HG03039 (cell line): ENCODE measurements around the gene RSPRY1.

Source experiments
- ATAC-seq: cut with Tn5 transposase; IDR thresholded peaks from one replicate; pipeline ENCODE4 v1.9.1; 2021; ENCODE audit warnings: mild to moderate bottlenecking, moderate library complexity; ENCODE audit not compliant: unreplicated experiment

Gene RSPRY1

DNA sequence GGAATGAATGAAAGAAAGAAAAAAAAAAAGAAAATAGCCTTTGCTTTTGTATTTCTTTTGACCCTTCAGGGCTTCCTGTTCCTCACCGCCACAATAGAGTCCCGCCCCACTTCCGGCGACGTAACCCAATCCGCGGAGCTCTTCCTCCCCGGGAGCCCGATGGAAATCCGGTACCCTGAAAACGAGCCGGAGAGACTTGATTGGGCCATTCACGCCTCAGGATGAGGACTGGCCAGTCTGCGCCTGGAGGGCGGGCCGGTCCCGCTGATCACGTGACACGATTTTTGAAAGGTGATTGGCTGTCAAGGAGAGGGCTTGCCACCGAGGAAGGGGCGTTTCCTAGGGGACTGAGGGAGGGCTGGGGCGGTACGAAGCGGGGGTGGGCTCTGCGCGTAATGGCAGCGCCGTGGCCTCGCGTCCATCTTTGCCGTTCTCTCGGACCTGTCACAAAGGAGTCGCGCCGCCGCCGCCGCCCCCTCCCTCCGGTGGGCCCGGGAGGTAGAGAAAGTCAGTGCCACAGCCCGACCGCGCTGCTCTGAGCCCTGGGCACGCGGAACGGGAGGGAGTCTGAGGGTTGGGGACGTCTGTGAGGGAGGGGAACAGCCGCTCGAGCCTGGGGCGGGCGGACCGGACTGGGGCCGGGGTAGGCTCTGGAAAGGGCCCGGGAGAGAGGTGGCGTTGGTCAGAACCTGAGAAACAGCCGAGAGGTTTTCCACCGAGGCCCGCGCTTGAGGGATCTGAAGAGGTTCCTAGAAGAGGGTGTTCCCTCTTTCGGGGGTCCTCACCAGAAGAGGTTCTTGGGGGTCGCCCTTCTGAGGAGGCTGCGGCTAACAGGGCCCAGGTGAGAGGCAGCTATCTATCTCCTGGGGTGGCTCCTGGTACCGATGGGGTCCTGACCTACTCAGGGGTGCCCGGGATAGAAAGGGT, at the start of gene RSPRY1, which contains the start of gene PSME3IP1:
TSS of gene RSPRY1 (plus strand) at position 385 of the 927 bp plus-strand sequence. CDS start 18,330 bp downstream, outside the sequence.
TSS of gene PSME3IP1 (minus strand) at position 95 of the 927 bp plus-strand sequence. CDS start 12,185 bp downstream, outside the sequence.
- peak; percentile 91 for ATAC-seq

DNA sequence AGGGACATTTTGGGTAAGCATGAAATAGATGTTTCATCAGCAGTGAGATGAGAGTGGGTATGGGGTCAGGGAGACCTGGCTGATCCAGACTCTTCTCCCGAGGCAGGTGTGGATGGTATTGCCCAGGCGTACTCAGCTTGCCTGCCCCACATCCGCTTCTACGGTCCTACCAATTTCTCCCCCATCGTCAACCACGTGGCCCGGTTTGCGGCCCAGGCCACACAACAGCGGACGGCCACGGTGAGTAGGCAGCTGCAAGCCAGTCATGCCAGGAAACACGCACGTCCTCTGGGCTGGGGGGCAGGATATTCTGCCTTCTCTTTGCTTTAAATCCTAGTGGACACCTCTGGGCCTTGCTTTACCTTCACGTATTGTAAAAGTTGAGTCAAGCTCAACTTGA, 49.1 kb upstream of the RSPRY1 start:
- no peak for ATAC-seq

DNA sequence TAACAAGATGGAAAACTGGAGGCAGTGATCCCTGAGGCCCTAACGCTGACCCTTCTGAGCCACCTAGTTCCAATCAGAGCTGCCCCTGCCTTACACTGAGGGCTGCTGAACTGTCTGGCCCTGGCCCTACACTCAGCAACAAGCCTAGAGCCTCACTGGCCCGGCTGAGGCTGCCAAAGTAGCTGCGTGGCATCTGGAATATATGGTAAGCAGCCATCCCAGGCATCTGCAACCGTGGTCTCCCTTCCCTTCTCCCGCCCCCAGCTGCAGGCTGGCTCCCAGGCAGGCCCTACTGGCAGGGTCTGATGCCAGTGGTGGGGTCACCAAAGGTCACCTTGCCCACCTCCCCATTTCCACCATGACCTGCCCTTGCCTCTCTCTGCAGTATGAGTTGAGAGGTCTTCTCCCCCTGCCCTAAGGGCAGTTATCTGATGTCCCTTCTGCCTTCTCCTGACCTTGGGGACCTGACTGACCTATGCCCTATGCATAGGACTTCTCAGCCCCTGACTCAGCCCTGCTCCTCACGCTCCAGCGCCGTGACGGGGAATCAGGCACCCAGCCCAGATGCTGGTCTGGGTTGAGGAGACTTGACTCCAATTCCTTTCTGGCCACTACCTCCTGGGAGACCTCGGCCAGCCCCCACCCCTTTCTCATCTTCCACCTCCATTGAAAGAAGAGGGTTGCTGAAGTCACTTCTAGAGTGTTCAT, 48.4 kb upstream of the RSPRY1 start:
- ATAC-seq: no peak

DNA sequence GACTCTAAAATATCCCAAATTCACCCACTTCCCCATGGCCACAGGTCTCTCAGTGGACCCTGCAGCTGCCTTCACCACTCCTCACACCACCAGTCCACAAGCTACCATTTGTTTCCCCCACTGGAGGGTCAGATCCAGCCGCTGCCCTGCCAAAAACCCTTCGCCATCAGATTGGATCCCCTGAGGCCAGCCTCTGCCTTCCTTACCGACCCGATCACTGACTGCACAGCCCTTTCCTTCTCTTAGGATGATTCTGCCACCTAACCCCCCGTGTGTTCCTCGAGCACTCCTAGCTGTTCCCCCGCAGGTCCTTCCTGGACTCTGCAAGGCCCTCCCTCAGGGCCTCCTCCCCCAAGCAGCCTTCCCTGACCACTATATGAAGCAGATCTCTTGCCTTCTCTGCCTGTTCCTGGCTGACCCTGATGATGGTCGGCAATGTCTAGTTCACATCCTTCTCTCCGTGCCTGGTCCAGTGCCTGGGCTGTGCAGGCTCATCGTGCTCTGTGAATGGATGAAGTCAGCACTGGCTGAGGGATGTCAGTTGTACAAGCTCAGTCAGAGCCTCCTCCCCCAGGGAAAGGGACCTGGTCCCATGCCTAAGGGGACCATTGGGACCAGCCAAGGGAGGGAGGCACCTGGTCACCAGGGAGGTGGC, 47.7 kb upstream of the RSPRY1 start:
- ATAC-seq: no peak

- no peak for ATAC-seq
These were observed 45.0 kb upstream of the RSPRY1 start for GRCh38 chr16:57140931-57141668.

DNA sequence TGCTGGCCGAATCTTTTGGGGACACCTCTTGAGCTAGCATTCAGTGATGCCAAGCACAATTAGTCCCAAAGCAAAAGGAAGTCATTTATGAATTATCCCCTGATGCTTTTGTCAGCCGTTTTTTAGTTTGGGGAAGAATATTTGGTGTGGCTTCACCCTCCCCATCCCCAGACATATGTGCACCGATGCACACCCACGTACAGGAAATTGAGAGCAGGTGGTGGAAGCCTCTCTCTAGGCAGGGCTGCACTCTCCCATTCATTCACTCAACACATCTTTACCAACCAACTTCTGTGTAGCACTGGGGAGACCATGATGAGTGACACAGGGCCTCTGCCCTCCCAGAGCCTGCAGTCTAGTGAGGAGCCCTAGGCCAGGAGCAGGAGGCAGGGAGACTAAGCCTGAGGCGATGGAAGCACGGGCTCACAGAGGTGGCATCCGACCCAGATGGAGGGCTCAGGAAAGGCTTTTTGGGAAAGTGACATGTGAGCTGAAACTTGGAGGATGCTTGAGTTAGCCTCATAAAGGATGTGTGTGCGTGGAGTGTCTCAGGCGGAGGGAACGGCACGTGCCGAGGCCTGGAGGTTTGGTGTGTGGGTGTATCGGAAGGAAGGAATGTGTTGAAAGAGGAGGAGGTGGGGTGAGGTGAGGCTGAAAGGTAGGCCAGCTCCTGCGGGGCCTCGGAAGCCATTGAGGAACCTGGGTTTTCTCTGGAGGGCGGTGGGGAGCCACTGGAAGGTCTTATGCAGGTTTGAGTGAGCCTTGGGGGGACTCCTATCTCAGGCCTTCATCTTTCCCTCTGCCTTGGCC, 44.1 kb upstream of the RSPRY1 start:
- no peak for ATAC-seq

- ATAC-seq: no peak
These were observed 42.8 kb upstream of the RSPRY1 start for GRCh38 chr16:57143149-57143921.

DNA sequence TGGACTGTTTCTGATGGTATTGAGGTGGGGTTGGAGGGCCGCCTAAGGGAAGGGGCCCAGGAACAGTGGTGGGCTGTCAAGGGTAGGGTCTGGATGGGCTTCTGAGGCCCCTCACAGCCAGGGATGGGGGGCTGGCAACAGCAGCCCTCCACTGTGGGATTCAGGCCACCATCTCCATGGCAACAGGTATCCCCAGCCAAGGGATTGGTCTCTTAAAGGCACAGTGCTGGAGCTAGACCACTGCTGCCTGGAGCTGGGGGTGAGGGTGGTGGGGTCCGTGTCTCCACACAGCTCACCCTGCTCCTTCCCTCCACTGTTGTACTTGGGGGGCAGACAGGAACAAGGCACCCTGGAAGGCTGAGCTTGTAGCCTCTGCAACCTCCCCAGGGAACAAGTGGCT, 42.1 kb upstream of the RSPRY1 start:
- ATAC-seq: no peak

- ATAC-seq: no peak
These were observed 40.8 kb upstream of the RSPRY1 start for GRCh38 chr16:57145046-57146021.

GRCh38 chr16:57146040-57146647, 40.0 kb upstream of the RSPRY1 start:
- ATAC-seq: no peak

DNA sequence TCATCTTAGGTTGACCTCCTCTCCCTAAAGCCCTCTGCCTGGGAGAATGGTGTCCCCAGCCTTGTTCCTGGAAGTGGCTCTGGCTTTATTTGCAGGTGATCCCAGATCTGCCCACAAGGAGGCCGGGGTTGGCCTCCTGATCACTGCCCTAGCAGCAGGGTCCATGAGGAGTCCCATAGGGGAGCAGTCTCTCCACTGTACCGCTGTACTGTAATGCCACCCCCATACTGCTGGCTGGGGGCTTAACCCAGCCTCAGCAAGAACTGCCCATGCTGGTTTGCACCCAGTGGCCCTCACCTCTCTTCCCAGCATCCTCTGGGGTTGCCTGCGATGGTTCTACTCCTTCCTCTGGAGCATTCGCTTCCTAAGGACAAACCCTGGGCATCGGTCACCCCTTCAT, 39.4 kb upstream of the RSPRY1 start:
- ATAC-seq: no peak

- no peak for ATAC-seq
These were observed 38.5 kb upstream of the RSPRY1 start for GRCh38 chr16:57147381-57148221.

- ATAC-seq: no peak
These were observed 37.6 kb upstream of the RSPRY1 start for GRCh38 chr16:57148481-57148880.

DNA sequence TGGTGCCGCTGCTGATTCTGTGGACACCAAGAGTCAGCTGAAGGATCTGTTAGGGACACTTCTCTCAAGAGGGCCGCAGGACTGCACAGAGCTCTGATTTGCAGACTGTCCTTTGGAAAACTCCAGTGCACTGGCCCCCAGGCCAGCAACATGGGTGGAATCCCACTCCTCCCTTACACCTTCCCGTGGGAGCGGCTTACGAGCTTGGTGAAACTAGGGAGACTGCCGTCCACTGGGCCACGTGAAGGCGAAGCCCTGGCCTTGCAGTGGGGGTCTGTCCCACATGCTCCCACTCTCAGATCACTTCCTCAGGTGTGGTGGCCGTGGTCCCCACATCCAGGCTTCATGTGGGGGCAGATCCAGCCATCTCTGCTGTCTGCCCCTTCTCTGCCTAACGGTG, 36.7 kb upstream of the RSPRY1 start:
- ATAC-seq: no peak

GRCh38 chr16:57150682-57151330, 35.3 kb upstream of the RSPRY1 start:
- no peak for ATAC-seq

GRCh38 chr16:57151369-57151768, 34.8 kb upstream of the RSPRY1 start:
- ATAC-seq: no peak
